DOHH2 (cell line): ENCODE results near the gene SEMA4D.

Experiments used
- H3F3A ChIP-seq: fragments of 200-600 bp; sonication (generic), shearing (Covaris generic); 2 replicates; pipeline ENCODE4 v1.6.0; 2016; ENCODE audit warnings: antibody characterized with exemption, mild to moderate bottlenecking; ENCODE audit not compliant: control insufficient read depth, insufficient read depth
- H3K27ac ChIP-seq: fragments of 200-600 bp; sonication (generic); 2 replicates; pipeline ENCODE4 v1.5.1; 2014; ENCODE audit warnings: low read depth, mild to moderate bottlenecking, low read length, moderate library complexity
- H3K27me3 ChIP-seq: fragments of 200-600 bp; sonication (generic); 2 replicates; pipeline ENCODE4 v1.6.1; 2014; ENCODE audit warnings: mild to moderate bottlenecking, low read length, mixed read lengths; ENCODE audit not compliant: control insufficient read depth
- H3K36me3 ChIP-seq: fragments of 200-600 bp; sonication (generic); 2 replicates; pipeline ENCODE4 v1.6.1; 2014; ENCODE audit warnings: mild to moderate bottlenecking, low read length, moderate library complexity, mixed read lengths; ENCODE audit not compliant: control insufficient read depth
- H3K4me1 ChIP-seq: fragments of 200-600 bp; sonication (generic); 2 replicates; pipeline ENCODE4 v1.6.1; 2014; ENCODE audit warnings: mild to moderate bottlenecking, low read length, mixed read lengths; ENCODE audit not compliant: control insufficient read depth
- H3K4me2 ChIP-seq: fragments of 200-600 bp; sonication (generic); 2 replicates; pipeline ENCODE4 v1.6.0; 2014; ENCODE audit warnings: mild to moderate bottlenecking, low read length, moderate library complexity
- H3K4me3 ChIP-seq: fragments of 200-600 bp; sonication (generic); 2 replicates; pipeline ENCODE4 v1.5.1; 2014; ENCODE audit warnings: mild to moderate bottlenecking, low read length, mixed read lengths
- H3K79me2 ChIP-seq: fragments of 200-600 bp; sonication (generic); 2 replicates; pipeline ENCODE4 v1.6.1; 2014; ENCODE audit warnings: mild to moderate bottlenecking, low read length, mixed read lengths; ENCODE audit not compliant: control insufficient read depth
- H3K9me2 ChIP-seq: fragments of 200-600 bp; sonication (generic); replicated peaks from 2 replicates; pipeline ENCODE4 v1.6.1; 2014; ENCODE audit warnings: mild to moderate bottlenecking, low read length, mixed read lengths; ENCODE audit not compliant: control insufficient read depth
- H3K9me3 ChIP-seq: fragments of 200-600 bp; sonication (generic); 2 replicates; pipeline ENCODE4 v1.6.1; 2014; ENCODE audit warnings: antibody characterized with exemption, low read length, mixed read lengths; ENCODE audit not compliant: control insufficient read depth, insufficient read depth
- H4K20me1 ChIP-seq: fragments of 200-600 bp; sonication (generic); 2 replicates; pipeline ENCODE4 v1.6.0; 2014; ENCODE audit warnings: low read depth, mild to moderate bottlenecking, antibody characterized with exemption, low read length, moderate library complexity; ENCODE audit not compliant: control insufficient read depth, insufficient read depth
- EZH2phosphoT487 ChIP-seq: fragments of 200-600 bp; sonication (generic); IDR thresholded peaks from 2 replicates; pipeline ENCODE4 v1.6.1; 2017; ENCODE audit warnings: borderline replicate concordance, mild to moderate bottlenecking, antibody characterized with exemption, low read length, moderate library complexity, mixed read lengths
- TF ChIP-seq, protein P1 (sequence below): fragments of 200-600 bp; sonication (generic); IDR thresholded peaks from one replicate; pipeline ENCODE4 v1.5.1; 2014; ENCODE audit warnings: antibody characterized with exemption, mild to moderate bottlenecking, low read depth, low read length; ENCODE audit not compliant: poor library complexity, severe bottlenecking

Gene SEMA4D

GRCh38 chr9:89471390-89471789, 26.5 kb downstream of the SEMA4D start:
- H3K79me2 ChIP-seq, result peaks cover 6% of the 10 kb centered on the region
- peaks cover 7% of the 10 kb centered on the region for H4K20me1 ChIP-seq
- no peaks in the 10 kb centered on the region for H3K9me3 ChIP-seq
- no peak for TF ChIP-seq EZH2phosphoT487
- TF ChIP-seq, protein P1, sequence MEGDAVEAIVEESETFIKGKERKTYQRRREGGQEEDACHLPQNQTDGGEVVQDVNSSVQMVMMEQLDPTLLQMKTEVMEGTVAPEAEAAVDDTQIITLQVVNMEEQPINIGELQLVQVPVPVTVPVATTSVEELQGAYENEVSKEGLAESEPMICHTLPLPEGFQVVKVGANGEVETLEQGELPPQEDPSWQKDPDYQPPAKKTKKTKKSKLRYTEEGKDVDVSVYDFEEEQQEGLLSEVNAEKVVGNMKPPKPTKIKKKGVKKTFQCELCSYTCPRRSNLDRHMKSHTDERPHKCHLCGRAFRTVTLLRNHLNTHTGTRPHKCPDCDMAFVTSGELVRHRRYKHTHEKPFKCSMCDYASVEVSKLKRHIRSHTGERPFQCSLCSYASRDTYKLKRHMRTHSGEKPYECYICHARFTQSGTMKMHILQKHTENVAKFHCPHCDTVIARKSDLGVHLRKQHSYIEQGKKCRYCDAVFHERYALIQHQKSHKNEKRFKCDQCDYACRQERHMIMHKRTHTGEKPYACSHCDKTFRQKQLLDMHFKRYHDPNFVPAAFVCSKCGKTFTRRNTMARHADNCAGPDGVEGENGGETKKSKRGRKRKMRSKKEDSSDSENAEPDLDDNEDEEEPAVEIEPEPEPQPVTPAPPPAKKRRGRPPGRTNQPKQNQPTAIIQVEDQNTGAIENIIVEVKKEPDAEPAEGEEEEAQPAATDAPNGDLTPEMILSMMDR, result no peak
- peaks cover 28% of the 10 kb centered on the region for H3K4me1 ChIP-seq
- no peaks in the 10 kb centered on the region for H3K27me3 ChIP-seq
- H3K36me3 ChIP-seq, result no peaks in the 10 kb centered on the region
- H3K9me2 ChIP-seq, result no peaks in the 10 kb centered on the region
- no peak overlapping the region for H3K4me3 ChIP-seq
- H3K27ac ChIP-seq, result no peak overlapping the region
- H3F3A ChIP-seq, result no peaks in the 10 kb centered on the region
- H3K4me2 ChIP-seq, result no peak overlapping the region

DNA sequence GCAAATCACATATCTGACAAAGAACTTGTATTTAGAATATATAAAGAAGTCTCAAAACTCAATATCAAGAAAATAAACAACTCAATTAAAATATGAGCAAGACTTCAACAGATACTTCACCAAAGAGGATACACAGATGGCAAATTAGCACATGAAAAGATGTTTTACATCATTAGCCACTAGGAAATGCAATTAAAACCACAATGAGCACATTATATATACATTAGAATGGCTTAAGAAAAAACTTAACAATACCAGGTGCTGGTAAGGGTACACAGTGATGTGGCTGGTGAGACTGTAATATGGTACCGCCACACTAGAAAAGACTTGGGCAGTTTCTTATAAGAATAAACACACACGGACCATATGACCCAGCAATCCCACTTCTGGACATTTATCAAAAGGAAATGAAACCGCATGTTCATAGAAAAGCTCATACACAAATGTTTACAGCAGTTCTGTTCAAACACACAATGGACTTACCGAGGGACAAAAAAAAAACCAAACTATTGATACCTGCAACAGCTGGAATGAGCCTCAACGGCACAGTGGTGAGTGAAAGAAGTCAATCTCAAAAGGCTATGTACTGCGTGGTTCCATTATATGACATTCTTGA, 27.6 kb downstream of the SEMA4D start:
- no peak overlapping the region for H3K4me3 ChIP-seq
- peaks cover 28% of the 10 kb centered on the region for H3K4me1 ChIP-seq
- no peaks in the 10 kb centered on the region for H3K9me2 ChIP-seq
- peak overlapping the region; percentile 25 for H3K4me2 ChIP-seq
- no peaks in the 10 kb centered on the region for H3F3A ChIP-seq
- peaks cover 9% of the 10 kb centered on the region for H4K20me1 ChIP-seq
- peaks cover 6% of the 10 kb centered on the region for H3K79me2 ChIP-seq
- H3K36me3 ChIP-seq, result no peaks in the 10 kb centered on the region
- TF ChIP-seq, protein P1, result no peak
- TF ChIP-seq EZH2phosphoT487, result no peak
- no peaks in the 10 kb centered on the region for H3K9me3 ChIP-seq
- H3K27me3 ChIP-seq, result no peaks in the 10 kb centered on the region
- H3K27ac ChIP-seq, result no peak overlapping the region

GRCh38 chr9:89469003-89469402, 28.9 kb downstream of the SEMA4D start:
- Histone ChIP-seq H3F3A (no peaks in the 10 kb centered on the region), H3K4me2 (no peak overlapping the region), H3K9me2 (no peaks in the 10 kb centered on the region), H3K27ac (no peak overlapping the region), H3K27me3 (no peaks in the 10 kb centered on the region), H3K36me3 (no peaks in the 10 kb centered on the region), H3K4me3 (no peak overlapping the region), H3K79me2 (peaks cover 6% of the 10 kb centered on the region), H3K9me3 (no peaks in the 10 kb centered on the region), H4K20me1 (peaks cover 14% of the 10 kb centered on the region), H3K4me1 (peaks cover 40% of the 10 kb centered on the region)
- TF ChIP-seq, protein P1, result no peak
- TF ChIP-seq EZH2phosphoT487, result no peak
